Esophagus (tissue), 2 donors: ENCODE results near the gene SERP2. TPM values are rescaled to one million over a fixed set of nuclear protein-coding genes. Genes with fewer than 3 reads are reported as not detected.

Experiments
- H3K27ac ChIP-seq, 2 donors: one replicate each; pipeline ENCODE4 v1.5.1; 2013; ENCODE audit warnings: low read depth in 2 of 2, mild to moderate bottlenecking in 2 of 2, inconsistent platforms in 1 of 2, low read length in 1 of 2, moderate library complexity in 1 of 2
- H3K27me3 ChIP-seq, 2 donors: one replicate each; pipeline ENCODE4 v1.6.1; 2013; ENCODE audit warnings: low read length in 2 of 2, control low read depth in 1 of 2, mild to moderate bottlenecking in 1 of 2; ENCODE audit not compliant: insufficient read depth in 2 of 2, control insufficient read depth in 1 of 2
- H3K36me3 ChIP-seq, 2 donors: one replicate each; pipeline ENCODE4 v1.6.1; 2013; ENCODE audit warnings: low read length in 1 of 2; ENCODE audit not compliant: control insufficient read depth in 2 of 2, insufficient read depth in 2 of 2
- H3K4me1 ChIP-seq, 2 donors: one replicate each; pipeline ENCODE4 v1.6.1; 2013; ENCODE audit warnings: low read length in 1 of 2; ENCODE audit not compliant: control insufficient read depth in 2 of 2, insufficient read depth in 2 of 2
- H3K4me3 ChIP-seq, 2 donors: one replicate each; pipeline ENCODE4 v1.5.1; 2013; ENCODE audit warnings: low read length in 2 of 2, mild to moderate bottlenecking in 2 of 2, low read depth in 1 of 2, moderate library complexity in 1 of 2
- H3K9me3 ChIP-seq, 2 donors: one replicate each; pipeline ENCODE4 v1.6.1; 2013; ENCODE audit warnings: mild to moderate bottlenecking in 2 of 2, low read depth in 1 of 2, low read length in 1 of 2, moderate library complexity in 1 of 2; ENCODE audit not compliant: control insufficient read depth in 2 of 2, insufficient read depth in 1 of 2
- WGBS, 2 donors: extraction: QIAGEN DNeasy Blood & Tissue Kit; methylation state at CpG; one replicate each; pipeline ENCODE4 v1.1.7; 2013; 5-methylcytosine and 5-hydroxymethylcytosine counted together
- polyA plus RNA-seq, 2 donors: library from polyadenylated mRNA; stranded (reverse); fragments of 200-250 nt; gene quantifications; one replicate each; pipeline ENCODE4 v1.2.3, GENCODE V29; 2013
- donor health status: healthy with polysubstance abuse.
- donor health status: Bipolar disorder and iron deficiency.

SERP2 gene
- polyA plus RNA-seq, 2 donors = 0.83 to 1.8 TPM

- Histone ChIP-seq H3K36me3 (no peaks in the 10 kb centered on the region), H3K27ac (no peak overlapping the region), H3K4me3 (no peak overlapping the region), H3K9me3 (no peaks in the 10 kb centered on the region), H3K27me3 (no peaks in the 10 kb centered on the region), H3K4me1 (no peaks in the 10 kb centered on the region)
- 92 to 93% methylated on average over 5 of the region's 5 CpGs for WGBS, 2 donors
These were observed 50.2 kb downstream of the SERP2 start for GRCh38 chr13:44423824-44424223.

GRCh38 chr13:44425041-44425814, 51.6 kb downstream of the SERP2 start:
- H3K27me3 ChIP-seq = no peaks in the 10 kb centered on the region
- H3K36me3 ChIP-seq = no peaks in the 10 kb centered on the region
- no peak overlapping the region for H3K27ac ChIP-seq
- 57 to 65% methylated on average over 9 of the region's 9 CpGs for WGBS, 2 donors
- no peaks in the 10 kb centered on the region for H3K9me3 ChIP-seq
- H3K4me3 ChIP-seq = no peak overlapping the region
- no peaks in the 10 kb centered on the region for H3K4me1 ChIP-seq

- Histone ChIP-seq H3K27ac (no peak overlapping the region), H3K36me3 (no peaks in the 10 kb centered on the region), H3K9me3 (no peaks in the 10 kb centered on the region), H3K4me1 (no peaks in the 10 kb centered on the region), H3K4me3 (no peak overlapping the region), H3K27me3 (no peaks in the 10 kb centered on the region)
- WGBS, 2 donors = 94 to 98% methylated on average over 2 of the region's 2 CpGs
These were observed 52.1 kb downstream of the SERP2 start for GRCh38 chr13:44425815-44426078.

GRCh38 chr13:44426461-44426860, 52.8 kb downstream of the SERP2 start:
- Histone ChIP-seq H3K9me3 (no peaks in the 10 kb centered on the region), H3K36me3 (no peaks in the 10 kb centered on the region)
- whole genome bisulfite sequencing, 2 donors = 77 to 82% methylated on average over 3 of the region's 3 CpGs

GRCh38 chr13:44429311-44429710, 55.7 kb downstream of the SERP2 start:
- WGBS, 2 donors = 70 to 76% methylated on average over 2 of the region's 2 CpGs
- Histone ChIP-seq H3K4me3 (no peak overlapping the region), H3K27me3 (no peaks in the 10 kb centered on the region), H3K27ac (no peak overlapping the region), H3K9me3 (no peaks in the 10 kb centered on the region), H3K4me1 (no peaks in the 10 kb centered on the region), H3K36me3 (peaks cover 3% of the 10 kb centered on the region in 2 donors)

More at GRCh38 chr13:44426461-44426860, 52.8 kb downstream of the SERP2 start:
- no peak overlapping the region for H3K4me3 ChIP-seq
- H3K27ac ChIP-seq = no peak overlapping the region
- no peaks in the 10 kb centered on the region for H3K27me3 ChIP-seq
- no peaks in the 10 kb centered on the region for H3K4me1 ChIP-seq

GRCh38 chr13:44431150-44431549, 57.5 kb downstream of the SERP2 start:
- Histone ChIP-seq H3K4me3 (no peak overlapping the region), H3K36me3 (peaks cover 3 to 6% of the 10 kb centered on the region in 2 donors), H3K27ac (no peak overlapping the region), H3K9me3 (no peaks in the 10 kb centered on the region), H3K4me1 (no peaks in the 10 kb centered on the region), H3K27me3 (no peaks in the 10 kb centered on the region)
- 67 to 78% methylated on average over 4 of the region's 4 CpGs for WGBS, 2 donors

GRCh38 chr13:44432650-44433049, 59.0 kb downstream of the SERP2 start:
- no peaks in the 10 kb centered on the region for H3K27me3 ChIP-seq
- H3K9me3 ChIP-seq = no peaks in the 10 kb centered on the region
- whole genome bisulfite sequencing, 2 donors = 59 to 62% methylated on average over 5 of the region's 5 CpGs
- peak overlapping the region in 1 of 2 donors; percentile 88 for H3K4me3 ChIP-seq
- H3K27ac ChIP-seq = peak overlapping the region in 1 of 2 donors; percentile 15
- peaks cover 3 to 6% of the 10 kb centered on the region in 2 donors for H3K36me3 ChIP-seq
- H3K4me1 ChIP-seq = no peaks in the 10 kb centered on the region

- Histone ChIP-seq H3K27me3 (no peaks in the 10 kb centered on the region), H3K4me3 (peak overlapping the region; percentile 30 to 88), H3K27ac (peak overlapping the region; percentile 25 to 58), H3K9me3 (no peaks in the 10 kb centered on the region), H3K36me3 (peaks cover 3 to 6% of the 10 kb centered on the region in 2 donors), H3K4me1 (no peaks in the 10 kb centered on the region)
- 47 to 51% methylated on average over 15 of the region's 15 CpGs for WGBS, 2 donors
These were observed 60.5 kb downstream of the SERP2 start for GRCh38 chr13:44433863-44434765.

- no peaks in the 10 kb centered on the region for H3K27me3 ChIP-seq
- peaks cover 3 to 6% of the 10 kb centered on the region in 2 donors for H3K36me3 ChIP-seq
- WGBS, 2 donors = 6 to 7% methylated on average over 4 of the region's 4 CpGs
- H3K4me3 ChIP-seq = peak overlapping the region; percentile 47 to 88
- no peaks in the 10 kb centered on the region for H3K4me1 ChIP-seq
- no peaks in the 10 kb centered on the region for H3K9me3 ChIP-seq
- peak overlapping the region; percentile 58 to 92 for H3K27ac ChIP-seq
These were observed 61.1 kb downstream of the SERP2 start for GRCh38 chr13:44434766-44435141.
